H7 (cell line): Measurements from ENCODE around the gene SPTB. TPM values are rescaled to one million over a fixed set of nuclear protein-coding genes. Genes with fewer than 3 reads are reported as not detected.

Source experiments
- DNase-seq: peaks from one replicate; pipeline ENCODE4 v3.0.0; 2012
- H3K27me3 ChIP-seq: 2 replicates; pipeline ENCODE4 v1.6.0; 2011; ENCODE audit warnings: mild to moderate bottlenecking, low read length; ENCODE audit not compliant: control insufficient read depth, insufficient read depth
- H3K36me3 ChIP-seq: replicated peaks from 2 replicates; pipeline ENCODE4 v1.5.1; 2011; ENCODE audit warnings: low read length; ENCODE audit not compliant: control insufficient read depth, insufficient read depth
- H3K4me3 ChIP-seq: 2 replicates; pipeline ENCODE4 v1.5.1; 2011; ENCODE audit warnings: low read depth, mild to moderate bottlenecking, control low read depth, low read length, moderate library complexity; ENCODE audit not compliant: insufficient read depth
- total RNA-seq: library from RNA; depleted of rRNA; stranded (reverse); fragments of >200 nt; shearing (Covaris generic); gene quantifications from 2 replicates; pipeline ENCODE4 v1.2.3, GENCODE V29; 2014

The SPTB gene
- total RNA-seq, 1 experiment from 2014 or later, result 0.17 TPM

DNA sequence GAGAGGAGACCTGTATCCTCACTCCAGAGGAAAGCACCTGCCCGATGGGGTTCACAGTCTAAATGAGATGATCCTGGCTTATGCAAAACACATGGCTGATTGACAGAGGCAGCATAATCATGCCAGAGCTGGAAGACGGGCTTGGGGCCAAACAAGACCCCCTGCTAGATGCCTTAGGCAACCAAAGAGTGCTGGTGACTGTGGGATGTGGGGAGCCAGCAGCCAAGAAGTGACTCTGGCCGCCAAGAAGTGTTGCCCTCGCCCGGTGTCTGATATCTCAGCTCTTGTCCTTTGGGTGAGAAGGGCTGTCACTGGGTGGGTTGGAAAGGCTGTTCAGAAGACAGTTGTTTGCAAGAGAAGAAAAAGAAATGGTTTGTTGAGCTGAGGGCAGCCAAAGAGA is 118.8 kb downstream of the SPTB start:
- H3K36me3 ChIP-seq, result no peaks in the 10 kb centered on the region
- no peak overlapping the region for H3K4me3 ChIP-seq
- H3K27me3 ChIP-seq, result peaks cover 7% of the 10 kb centered on the region; the same call in 1 of the 2 replicates
- no peak for DNase-seq

- Histone ChIP-seq H3K4me3 (no peak overlapping the region), H3K27me3 (peaks cover 7% of the 10 kb centered on the region; the same call in 1 of the 2 replicates), H3K36me3 (no peaks in the 10 kb centered on the region)
- peak; percentile 87 for DNase-seq
Observed at GRCh38 chr14:64760146-64760755, 119.5 kb downstream of the SPTB start.

DNA sequence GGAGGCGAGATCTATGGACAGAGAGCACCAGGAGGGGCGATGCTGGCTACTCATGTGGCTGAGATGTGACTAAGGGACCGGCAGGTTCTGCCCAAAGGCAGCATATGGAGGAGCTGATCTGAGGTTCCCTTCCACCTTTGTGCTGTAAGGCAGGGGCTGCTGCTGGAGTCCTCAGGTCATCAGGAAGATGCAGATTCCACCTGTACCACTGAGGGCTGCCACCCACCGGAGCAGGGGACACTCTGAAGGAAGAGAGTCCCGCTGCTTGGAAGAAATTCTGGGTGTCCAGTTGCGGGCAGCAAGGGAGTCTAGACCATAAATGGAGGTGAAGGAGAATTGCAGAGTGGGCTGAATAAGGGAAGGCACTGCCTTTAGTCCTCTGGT is 120.2 kb downstream of the SPTB start:
- no peaks in the 10 kb centered on the region for H3K36me3 ChIP-seq
- no peak for DNase-seq
- peaks cover 7% of the 10 kb centered on the region; the same call in 1 of the 2 replicates for H3K27me3 ChIP-seq
- no peak overlapping the region for H3K4me3 ChIP-seq

- H3K36me3 ChIP-seq, result no peaks in the 10 kb centered on the region
- no peak for DNase-seq
- no peak overlapping the region for H3K4me3 ChIP-seq
- H3K27me3 ChIP-seq, result peaks cover 4% of the 10 kb centered on the region; the same call in 1 of the 2 replicates
Observed at GRCh38 chr14:64758691-64759554, 120.8 kb downstream of the SPTB start.

DNA sequence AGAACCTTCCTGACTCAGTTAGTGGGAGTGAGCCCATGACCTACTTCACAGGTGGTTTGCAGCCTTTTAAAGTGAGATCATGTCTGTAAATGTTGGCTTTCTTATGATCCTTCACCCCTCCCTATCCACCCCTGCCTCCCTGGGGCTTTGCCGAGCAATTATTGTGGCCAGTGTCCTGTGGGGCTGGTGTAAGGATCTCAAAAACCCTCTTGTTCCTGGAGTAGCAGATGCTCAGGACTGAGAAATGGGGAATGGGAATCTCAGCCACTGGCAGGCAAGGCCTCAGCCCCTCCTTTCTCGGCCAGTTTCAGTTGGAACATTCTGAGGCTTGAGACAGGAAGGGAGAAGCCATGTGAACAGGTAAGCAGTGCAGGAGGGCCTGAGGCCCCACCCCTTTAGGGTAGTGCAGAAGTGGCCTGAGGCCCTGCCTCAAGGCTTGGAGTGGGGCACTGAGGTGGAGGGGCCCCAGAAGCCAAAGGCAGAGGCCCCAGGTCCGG is 121.6 kb downstream of the SPTB start:
- H3K27me3 ChIP-seq, result no peaks in the 10 kb centered on the region
- H3K4me3 ChIP-seq, result no peak overlapping the region
- H3K36me3 ChIP-seq, result no peaks in the 10 kb centered on the region
- DNase-seq, result no peak

DNA sequence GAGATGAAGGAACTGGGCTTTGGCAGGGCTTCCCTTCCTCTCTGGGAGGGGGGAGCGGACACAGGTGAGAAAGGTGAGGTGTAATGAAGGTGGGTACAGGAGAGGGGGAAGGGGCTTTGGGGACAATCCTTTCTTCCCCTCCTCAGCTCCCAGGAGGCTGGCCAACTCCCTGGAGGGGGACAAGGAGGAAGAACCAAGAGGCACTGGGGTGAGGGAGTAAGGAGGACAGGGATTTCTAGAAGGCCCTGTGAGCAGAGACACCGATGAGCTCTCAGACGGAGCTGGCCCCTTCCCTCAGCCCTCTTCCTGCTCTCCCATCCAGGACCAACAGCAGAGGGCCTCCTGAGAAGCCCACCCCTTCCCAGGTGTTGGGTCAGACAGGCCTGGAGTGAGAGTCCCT is 122.1 kb downstream of the SPTB start:
- DNase-seq, result no peak

DNA sequence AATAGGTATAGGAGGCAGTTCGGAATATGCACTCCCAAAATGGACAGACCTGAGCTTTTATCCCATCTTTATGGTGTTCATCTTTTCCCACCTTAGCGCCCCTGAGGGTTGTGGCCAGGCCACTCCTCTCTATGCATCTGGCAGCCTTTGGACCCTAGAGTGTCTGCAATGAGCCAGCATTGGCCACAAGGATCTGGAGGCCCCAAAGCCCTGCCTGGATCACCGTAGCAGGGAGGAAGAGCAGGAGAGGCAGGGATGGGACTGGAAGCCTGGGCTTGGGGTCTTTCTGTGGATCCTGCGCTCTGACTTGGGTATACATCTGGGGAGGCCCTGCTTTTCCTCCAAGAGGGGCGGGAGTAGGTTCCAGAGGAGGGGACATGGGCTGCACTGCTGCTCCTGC is 123.0 kb downstream of the SPTB start:
- DNase-seq, result no peak
- H3K27me3 ChIP-seq, result no peaks in the 10 kb centered on the region
- no peak overlapping the region for H3K4me3 ChIP-seq
- no peaks in the 10 kb centered on the region for H3K36me3 ChIP-seq

More for the DNA sequence above, 122.1 kb downstream of the SPTB start:
- Histone ChIP-seq H3K4me3 (no peak overlapping the region), H3K27me3 (no peaks in the 10 kb centered on the region), H3K36me3 (no peaks in the 10 kb centered on the region)

GRCh38 chr14:64755781-64756221 is 123.9 kb downstream of the SPTB start:
- Histone ChIP-seq H3K27me3 (no peaks in the 10 kb centered on the region), H3K36me3 (no peaks in the 10 kb centered on the region), H3K4me3 (no peak overlapping the region)
- no peak for DNase-seq

GRCh38 chr14:64754685-64755084 is 125.0 kb downstream of the SPTB start:
- Histone ChIP-seq H3K36me3 (no peaks in the 10 kb centered on the region), H3K4me3 (no peak overlapping the region), H3K27me3 (no peaks in the 10 kb centered on the region)
- DNase-seq, result no peak

- no peaks in the 10 kb centered on the region for H3K36me3 ChIP-seq
- H3K4me3 ChIP-seq, result no peak overlapping the region
- no peaks in the 10 kb centered on the region for H3K27me3 ChIP-seq
- no peak for DNase-seq
Observed at GRCh38 chr14:64753999-64754398, 125.7 kb downstream of the SPTB start.

GRCh38 chr14:64753374-64753773 is 126.3 kb downstream of the SPTB start:
- DNase-seq, result no peak
- Histone ChIP-seq H3K4me3 (no peak overlapping the region), H3K27me3 (no peaks in the 10 kb centered on the region), H3K36me3 (no peaks in the 10 kb centered on the region)

DNA sequence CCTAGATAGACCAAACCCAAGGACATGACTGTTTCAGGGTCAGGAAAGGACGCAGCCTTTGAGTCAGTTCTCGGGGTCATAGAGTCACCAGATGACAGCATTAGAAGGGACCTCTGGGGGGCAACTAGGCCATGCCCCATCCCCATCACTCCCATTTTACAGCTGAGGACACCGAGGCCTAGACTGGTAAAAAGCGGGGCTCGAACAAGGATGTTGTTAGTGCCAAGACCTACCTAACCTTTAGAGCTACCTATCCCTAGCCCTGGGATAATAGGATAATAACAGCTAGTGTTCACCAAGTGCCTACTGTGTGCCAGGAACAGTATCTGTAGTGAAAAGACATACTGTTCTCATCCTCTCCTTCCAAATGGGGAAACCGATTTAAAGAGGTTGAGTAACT is 126.8 kb downstream of the SPTB start:
- Histone ChIP-seq H3K4me3 (no peak overlapping the region), H3K36me3 (no peaks in the 10 kb centered on the region), H3K27me3 (no peaks in the 10 kb centered on the region)
- DNase-seq, result no peak

DNA sequence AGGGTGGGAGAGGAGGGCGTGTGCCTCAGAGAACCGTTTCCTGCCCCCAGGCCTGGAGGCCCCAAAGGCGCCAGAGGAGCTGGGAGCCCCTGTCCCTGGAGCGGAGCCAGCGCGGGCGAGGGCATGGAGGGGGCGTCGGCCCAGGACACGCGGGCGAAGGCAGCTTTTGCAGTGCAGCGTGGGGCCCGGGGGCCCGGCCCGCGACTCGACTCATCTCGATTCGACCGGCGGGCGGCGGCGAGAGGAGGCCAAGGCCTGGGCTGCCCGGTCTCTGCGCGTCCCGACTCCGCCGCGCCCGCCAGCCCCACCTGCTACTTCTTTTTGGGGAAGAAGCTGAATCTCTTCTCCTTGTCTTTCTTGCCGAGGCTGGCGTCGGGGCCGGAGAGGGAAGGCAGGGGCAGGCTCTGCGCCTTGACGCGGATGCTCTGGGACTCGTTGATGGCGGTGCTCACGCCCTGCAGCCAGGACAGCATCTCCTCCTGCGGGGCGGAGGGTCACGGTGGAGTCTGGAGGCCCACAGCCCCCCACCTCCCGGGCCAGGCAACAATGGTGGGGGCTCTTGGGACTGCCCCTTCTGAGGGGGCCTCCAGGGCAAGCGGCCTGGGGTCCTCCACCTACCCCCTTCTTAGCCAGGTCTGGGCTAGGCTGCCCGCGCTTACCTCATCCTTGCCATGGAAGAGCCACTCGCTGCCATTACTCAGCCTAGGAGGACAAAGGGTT is 130.6 kb downstream of the SPTB start:
- H3K36me3 ChIP-seq, result peaks cover 8% of the 10 kb centered on the region
- H3K27me3 ChIP-seq, result no peaks in the 10 kb centered on the region
- no peak overlapping the region for H3K4me3 ChIP-seq
- DNase-seq, result no peak

GRCh38 chr14:64748521-64748920 is 131.2 kb downstream of the SPTB start:
- Histone ChIP-seq H3K27me3 (no peaks in the 10 kb centered on the region), H3K36me3 (peaks cover 14% of the 10 kb centered on the region), H3K4me3 (no peak overlapping the region)
- no peak for DNase-seq
